Measurements from ENCODE around the gene OLIG2.

- TF ChIP-seq ELF4 (IDR thresholded peaks at IDR 0.05) (no peak), BHLHE40 (IDR thresholded peaks at IDR 0.05; ENCODE audit: borderline replicate concordance) (no peak), FOXK2 (IDR thresholded peaks at IDR 0.05) (no peak), CTBP1 (IDR thresholded peaks at IDR 0.05; ENCODE audit: borderline replicate concordance) (no peak), HDGF (IDR thresholded peaks at IDR 0.05; ENCODE audit: borderline replicate concordance) (no peak), ZNF384 (IDR thresholded peaks at IDR 0.05) (no peak), TARDBP (IDR thresholded peaks at IDR 0.05) (no peak), PKNOX1 (IDR thresholded peaks at IDR 0.05) (no peak), L3MBTL2 (conservative IDR thresholded peaks at IDR 0.05) (no peak), FOXM1 (IDR thresholded peaks at IDR 0.05; ENCODE audit: borderline replicate concordance) (no peak), SUZ12 (IDR thresholded peaks at IDR 0.05) (no peak), LEF1 (IDR thresholded peaks at IDR 0.05; ENCODE audit: borderline replicate concordance) (no peak), FOXA1 (IDR thresholded peaks at IDR 0.05) (no peak), SP1 (IDR thresholded peaks at IDR 0.05) (no peak)
Observed at GRCh38 chr21:33037501-33037900, 11.8 kb downstream of the OLIG2 start.

Data from HEK293T (cell line).